Cardiac fibroblast (primary cell): Measurements from ENCODE around the gene ANKRD61.
"Not testable (repeated sequence)": the region's sequence is repeated elsewhere in the genome, so short reads cannot be mapped to it uniquely, and the experiment has no call there.

Source experiments
- DNase-seq, 2 donors: peaks; one replicate each; pipeline versions ENCODE4 v3.0.0 to v3.0.0-alpha.2; 2010; ENCODE audit warnings: low read depth in 2 of 2
- H3K4me3 ChIP-seq, 2 donors: replicated peaks in 1 of 2; 1 replicate in 1 of 2; 2 replicates in 1 of 2; pipeline ENCODE4 v1.5.1; 2011; ENCODE audit warnings: low read depth in 2 of 2, low read length in 2 of 2, mild to moderate bottlenecking in 2 of 2, moderate library complexity in 1 of 2
- CTCF ChIP-seq: IDR thresholded peaks from one replicate; pipeline ENCODE4 v1.5.1; 2011; ENCODE audit warnings: low read depth, mild to moderate bottlenecking, low read length, inconsistent platforms

Gene ANKRD61

GRCh38 chr7:6030988-6031387, at the start of gene ANKRD61:
Gene ANKRD61 (plus strand): TSS chr7:6031376. CDS start chr7:6031376, 0 bp downstream.
- DNase-seq = no peak
- TF ChIP-seq CTCF = no peak
- no peak within 1 kb of the TSS for H3K4me3 ChIP-seq

DNA sequence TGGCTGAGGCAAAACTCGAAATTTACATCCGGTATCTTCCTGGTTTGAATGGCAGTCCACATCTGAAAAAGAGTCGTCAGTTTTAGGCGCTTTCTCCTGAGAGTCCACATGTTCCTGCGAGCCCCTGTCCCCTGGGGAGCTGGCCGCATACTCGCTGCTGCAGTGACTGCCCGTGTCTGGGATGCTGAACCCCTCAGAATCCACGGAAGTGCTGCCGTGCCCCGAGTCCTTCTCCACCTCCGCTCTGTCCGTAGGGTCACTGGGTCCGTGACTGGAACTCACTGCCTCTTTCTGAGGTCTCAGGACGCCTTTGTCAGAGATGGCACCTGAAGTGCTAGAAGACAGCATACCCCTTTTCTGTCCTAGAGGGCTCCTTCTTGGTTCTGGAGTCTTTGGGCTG, 44.1 kb upstream of the ANKRD61 start:
- not testable (repeated sequence) for DNase-seq, H3K4me3 ChIP-seq

GRCh38 chr7:5997210-5997808, 33.9 kb upstream of the ANKRD61 start:
- no peak overlapping the region for H3K4me3 ChIP-seq
- TF ChIP-seq CTCF = peak; percentile 62
- peak; percentile 81 to 82 for DNase-seq

DNA sequence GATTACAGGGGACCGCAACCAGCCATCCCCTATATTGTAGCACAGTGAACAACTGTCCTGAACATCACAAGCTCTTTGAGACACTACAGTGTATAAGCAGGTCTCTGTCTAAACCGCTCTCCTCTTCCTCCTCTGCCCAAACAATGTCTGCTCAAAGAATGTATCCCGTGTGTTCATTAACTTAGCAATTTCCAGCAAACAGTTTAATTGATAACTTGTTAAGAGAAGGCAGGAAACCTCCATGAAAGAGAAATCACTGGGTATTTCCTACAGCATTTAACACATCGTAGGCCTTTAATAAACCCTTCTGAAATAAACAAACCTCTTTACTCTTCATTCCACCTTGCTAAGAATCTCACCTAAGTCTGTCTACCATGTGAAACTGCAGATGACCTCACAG, 23.8 kb upstream of the ANKRD61 start:
- no peak for TF ChIP-seq CTCF

DNA sequence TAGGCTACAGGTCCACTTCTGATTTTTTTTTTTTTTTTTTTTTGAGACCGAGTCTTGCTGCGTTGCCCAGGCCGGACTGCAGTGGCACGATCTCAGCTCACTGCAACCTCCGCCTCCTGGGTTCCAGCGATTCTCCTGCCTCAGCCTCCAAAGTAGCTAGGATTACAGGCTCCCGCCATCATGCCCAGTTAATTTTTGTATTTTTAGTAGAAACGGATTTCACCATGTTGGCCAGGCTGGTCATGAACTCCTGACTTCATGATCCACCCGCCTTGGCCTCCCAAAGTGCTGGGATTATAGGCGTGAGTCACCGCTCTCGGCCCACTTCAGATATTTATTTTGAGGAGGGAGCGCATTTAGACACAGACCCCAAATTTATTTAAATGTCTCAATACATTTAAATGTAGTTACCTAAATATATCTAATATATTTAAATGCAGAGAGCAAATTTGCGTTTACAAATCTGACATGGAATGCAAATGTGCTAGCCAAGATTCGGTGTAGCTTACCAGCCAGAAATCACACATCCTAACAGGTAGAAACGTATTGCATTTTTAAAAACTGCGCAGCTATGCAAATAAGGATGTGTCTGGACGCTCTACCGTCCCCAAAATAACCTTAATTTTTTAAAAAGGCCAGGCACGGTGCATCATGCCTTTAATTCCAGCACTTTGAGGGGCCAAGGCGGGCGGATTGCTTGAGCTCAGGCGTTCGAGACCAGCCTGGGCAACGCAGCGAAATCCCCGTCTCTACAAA, 23.2 kb upstream of the ANKRD61 start:
- not testable (repeated sequence) for DNase-seq
- H3K4me3 ChIP-seq = peak overlapping the region; percentile 84 to 89

More for the DNA sequence above, 23.8 kb upstream of the ANKRD61 start:
- no peak for DNase-seq
- no peak overlapping the region for H3K4me3 ChIP-seq

DNA sequence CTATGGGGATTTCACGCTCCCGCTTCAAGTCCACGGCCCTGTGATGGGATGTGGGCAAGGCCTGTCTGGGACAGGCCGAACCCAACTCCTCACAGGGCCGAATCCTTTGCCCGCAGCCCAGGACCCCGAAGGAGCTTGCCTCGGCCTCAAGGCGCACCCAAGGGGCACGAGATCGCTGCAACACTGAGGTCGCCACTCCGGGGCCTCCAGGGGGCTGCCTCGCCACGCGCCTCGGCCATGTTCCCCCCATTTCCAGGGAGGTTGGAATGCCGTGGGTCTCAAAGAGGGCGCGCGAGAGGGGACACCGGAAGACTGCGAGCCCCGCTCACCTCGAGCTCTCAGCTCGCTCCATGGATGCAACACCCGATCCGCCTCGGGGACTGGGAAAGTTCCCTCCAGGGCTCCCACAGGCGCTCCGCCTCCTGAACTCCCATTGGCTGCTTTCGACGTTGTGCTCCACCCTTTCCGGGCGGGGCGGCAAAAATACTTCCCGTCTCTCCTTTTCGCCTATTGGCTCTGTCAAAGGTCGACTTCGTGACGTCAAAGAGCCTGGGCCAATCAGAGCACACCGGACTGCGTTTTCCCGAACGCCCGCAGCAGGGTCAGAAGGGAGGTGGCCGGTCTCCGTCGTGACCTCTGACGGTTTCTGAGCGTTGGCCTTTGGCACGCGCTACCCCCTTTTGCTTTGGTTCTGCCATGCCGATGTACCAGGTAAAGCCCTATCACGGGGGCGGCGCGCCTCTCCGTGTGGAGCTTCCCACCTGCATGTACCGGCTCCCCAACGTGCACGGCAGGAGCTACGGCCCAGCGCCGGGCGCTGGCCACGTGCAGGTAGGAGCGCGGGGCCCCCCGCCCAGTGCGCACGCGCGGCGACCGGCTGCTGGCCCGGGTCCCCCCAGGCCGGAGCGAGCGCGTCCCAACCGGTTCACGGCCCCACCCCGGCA, 22.2 kb upstream of the ANKRD61 start, which contains the start of the genes AIMP2 and PMS2:
AIMP2 (plus strand) TSS at position 605 of the 944 bp plus-strand sequence; CDS start at position 697, 92 bp downstream.
PMS2 (minus strand) TSS at position 382 of the 944 bp plus-strand sequence; CDS start at position 352, 30 bp downstream.
- DNase-seq = peak; percentile 98 to 99
- no peak for TF ChIP-seq CTCF
- peak within 1 kb of the TSS; percentile 84 to 89 for H3K4me3 ChIP-seq

- H3K4me3 ChIP-seq = peak overlapping the region in 1 of 2 donors; percentile 84
- DNase-seq = not testable (repeated sequence)
These were observed 20.8 kb upstream of the ANKRD61 start for GRCh38 chr7:6010370-6010769.

DNA sequence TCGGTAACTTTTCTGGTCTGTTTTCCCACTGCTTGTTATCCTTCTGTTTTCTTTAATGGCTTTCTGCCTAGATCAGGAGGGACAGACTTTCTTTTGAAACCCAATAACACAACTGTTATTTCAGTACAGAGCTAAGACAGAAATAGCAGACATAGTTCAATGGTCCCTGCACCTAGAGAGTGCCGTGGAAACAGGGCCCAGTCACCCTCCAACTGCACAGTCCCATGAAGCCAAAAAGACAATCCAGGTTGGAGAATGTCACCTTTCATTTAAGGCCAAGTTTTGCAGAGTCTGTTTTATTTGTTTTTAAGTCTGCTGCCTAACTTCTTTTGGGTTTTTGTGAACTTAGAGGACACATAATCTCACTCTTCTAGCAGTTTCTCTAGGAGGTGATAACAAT, 19.6 kb upstream of the ANKRD61 start:
- DNase-seq = no peak
- no peak for TF ChIP-seq CTCF
- H3K4me3 ChIP-seq = no peak overlapping the region
